Glutamatergic neuron (in vitro differentiated cells): Measurements from ENCODE around the gene SNPH. TPM values are rescaled to one million over a fixed set of nuclear protein-coding genes. Genes with fewer than 3 reads are reported as not detected.

Source experiments
- DNase-seq: peaks from one replicate; pipeline ENCODE4 v3.0.0; 2022
- H3K27ac Mint-ChIP-seq: one replicate; pipeline ENCODE4 v1.8.0; 2020; ENCODE audit warnings: mild to moderate bottlenecking, mixed read lengths, inconsistent platforms; ENCODE audit not compliant: unreplicated experiment
- H3K27me3 Mint-ChIP-seq: one replicate; pipeline ENCODE4 v1.8.0; 2020; ENCODE audit warnings: mild to moderate bottlenecking, moderate library complexity, mixed read lengths, inconsistent platforms; ENCODE audit not compliant: unreplicated experiment
- H3K36me3 Mint-ChIP-seq: one replicate; pipeline ENCODE4 v1.8.0; 2020; ENCODE audit warnings: mild to moderate bottlenecking, mixed read lengths, inconsistent platforms; ENCODE audit not compliant: unreplicated experiment
- H3K4me1 Mint-ChIP-seq: one replicate; pipeline ENCODE4 v1.8.0; 2020; ENCODE audit warnings: mild to moderate bottlenecking, low read depth, mixed read lengths, inconsistent platforms; ENCODE audit not compliant: unreplicated experiment
- H3K4me3 Mint-ChIP-seq: one replicate; pipeline ENCODE4 v1.8.0; 2020; ENCODE audit warnings: mild to moderate bottlenecking, mixed read lengths, inconsistent platforms; ENCODE audit not compliant: unreplicated experiment
- H3K9me3 Mint-ChIP-seq: one replicate; pipeline ENCODE4 v1.8.0; 2020; ENCODE audit warnings: mild to moderate bottlenecking, moderate library complexity, mixed read lengths, inconsistent platforms; ENCODE audit not compliant: unreplicated experiment
- CTCF ChIP-seq: fragments of 200-600 bp; sonication (generic); IDR thresholded peaks from one replicate; pipeline ENCODE4 v1.5.0; 2021; ENCODE audit not compliant: partially characterized antibody, unreplicated experiment
- total RNA-seq: library from RNA; stranded (reverse); fragmentation: NEBNext Ultra II Directional; extraction: Animal tissue kit (Norgen Biotek cat#: 25700); gene quantifications from one replicate; pipeline ENCODE4 v1.2.1, GENCODE V29; 2021; ENCODE audit not compliant: unreplicated experiment

The SNPH gene
- total RNA-seq, 1 donor from 2014 or later: 34.5 TPM

- no peak overlapping the region for H3K27ac Mint-ChIP-seq
- peaks cover 7% of the 10 kb centered on the region for H3K4me1 Mint-ChIP-seq
- no peak overlapping the region for H3K4me3 Mint-ChIP-seq
- H3K27me3 Mint-ChIP-seq: peaks cover 6% of the 10 kb centered on the region
- DNase-seq: no peak
- TF ChIP-seq CTCF: no peak
- peaks cover 6% of the 10 kb centered on the region for H3K36me3 Mint-ChIP-seq
- peaks cover 6% of the 10 kb centered on the region for H3K9me3 Mint-ChIP-seq
Measured at GRCh38 chr20:1307171-1307570, 41.1 kb downstream of the SNPH start.

GRCh38 chr20:1307571-1307971 lies 41.5 kb downstream of the SNPH start:
- H3K4me1 Mint-ChIP-seq: peaks cover 7% of the 10 kb centered on the region
- peaks cover 6% of the 10 kb centered on the region for H3K36me3 Mint-ChIP-seq
- no peak overlapping the region for H3K27ac Mint-ChIP-seq
- TF ChIP-seq CTCF: no peak
- H3K4me3 Mint-ChIP-seq: no peak overlapping the region
- DNase-seq: no peak
- H3K27me3 Mint-ChIP-seq: peaks cover 6% of the 10 kb centered on the region
- H3K9me3 Mint-ChIP-seq: peaks cover 9% of the 10 kb centered on the region

- peaks cover 9% of the 10 kb centered on the region for H3K9me3 Mint-ChIP-seq
- no peak overlapping the region for H3K27ac Mint-ChIP-seq
- no peak for DNase-seq
- H3K36me3 Mint-ChIP-seq: peaks cover 6% of the 10 kb centered on the region
- H3K27me3 Mint-ChIP-seq: peaks cover 6% of the 10 kb centered on the region
- no peak for TF ChIP-seq CTCF
- H3K4me1 Mint-ChIP-seq: peaks cover 7% of the 10 kb centered on the region
- no peak overlapping the region for H3K4me3 Mint-ChIP-seq
Measured at GRCh38 chr20:1308067-1308701, 42.1 kb downstream of the SNPH start.

GRCh38 chr20:1308702-1309095 lies 42.6 kb downstream of the SNPH start:
- no peak overlapping the region for H3K4me3 Mint-ChIP-seq
- no peak for TF ChIP-seq CTCF
- peaks cover 6% of the 10 kb centered on the region for H3K36me3 Mint-ChIP-seq
- no peak overlapping the region for H3K27ac Mint-ChIP-seq
- peaks cover 7% of the 10 kb centered on the region for H3K4me1 Mint-ChIP-seq
- peaks cover 6% of the 10 kb centered on the region for H3K27me3 Mint-ChIP-seq
- no peak for DNase-seq
- peaks cover 9% of the 10 kb centered on the region for H3K9me3 Mint-ChIP-seq

GRCh38 chr20:1309439-1309847 lies 43.3 kb downstream of the SNPH start:
- no peak overlapping the region for H3K27ac Mint-ChIP-seq
- peaks cover 9% of the 10 kb centered on the region for H3K9me3 Mint-ChIP-seq
- H3K27me3 Mint-ChIP-seq: peaks cover 6% of the 10 kb centered on the region
- no peak for DNase-seq
- no peak overlapping the region for H3K4me3 Mint-ChIP-seq
- H3K4me1 Mint-ChIP-seq: peaks cover 7% of the 10 kb centered on the region
- TF ChIP-seq CTCF: no peak
- H3K36me3 Mint-ChIP-seq: no peaks in the 10 kb centered on the region
